C4-2B (cell line): ENCODE measurements around the gene TRPC6.

Source experiments
- H3K27ac ChIP-seq: fragments of 450-650 bp; 2 replicates; pipeline ENCODE4 v1.5.1; 2017
- ZFX ChIP-seq: fragments of 450-650 bp; IDR thresholded peaks from 2 replicates; pipeline ENCODE4 v1.6.1; 2017
- TF ChIP-seq, protein P1 (sequence below): fragments of 450-650 bp; conservative IDR thresholded peaks from 2 replicates; pipeline ENCODE4 v1.5.1; 2017; ENCODE audit warnings: mild to moderate bottlenecking

The TRPC6 gene

DNA sequence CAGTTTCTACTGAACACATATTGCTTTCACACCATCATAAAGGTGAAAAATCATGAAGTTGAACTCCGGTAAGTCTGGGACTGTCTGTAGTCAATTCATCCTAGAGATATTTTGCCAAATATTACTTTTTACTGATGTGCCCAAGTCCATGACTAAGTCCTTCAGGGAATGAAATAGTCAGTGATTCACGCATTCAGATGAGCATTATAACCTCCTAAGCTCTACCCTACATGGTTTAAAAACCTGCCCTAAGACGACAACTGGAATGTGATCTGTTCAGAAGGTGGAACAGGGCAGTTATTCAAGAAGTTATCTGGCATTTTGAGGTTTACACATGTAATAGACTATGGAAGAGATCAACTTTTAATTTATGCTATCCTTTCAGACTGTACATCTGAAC lies 125.6 kb downstream of the TRPC6 start:
- no peak overlapping the region for H3K27ac ChIP-seq
- no peak for TF ChIP-seq ZFX
- TF ChIP-seq, protein P1, sequence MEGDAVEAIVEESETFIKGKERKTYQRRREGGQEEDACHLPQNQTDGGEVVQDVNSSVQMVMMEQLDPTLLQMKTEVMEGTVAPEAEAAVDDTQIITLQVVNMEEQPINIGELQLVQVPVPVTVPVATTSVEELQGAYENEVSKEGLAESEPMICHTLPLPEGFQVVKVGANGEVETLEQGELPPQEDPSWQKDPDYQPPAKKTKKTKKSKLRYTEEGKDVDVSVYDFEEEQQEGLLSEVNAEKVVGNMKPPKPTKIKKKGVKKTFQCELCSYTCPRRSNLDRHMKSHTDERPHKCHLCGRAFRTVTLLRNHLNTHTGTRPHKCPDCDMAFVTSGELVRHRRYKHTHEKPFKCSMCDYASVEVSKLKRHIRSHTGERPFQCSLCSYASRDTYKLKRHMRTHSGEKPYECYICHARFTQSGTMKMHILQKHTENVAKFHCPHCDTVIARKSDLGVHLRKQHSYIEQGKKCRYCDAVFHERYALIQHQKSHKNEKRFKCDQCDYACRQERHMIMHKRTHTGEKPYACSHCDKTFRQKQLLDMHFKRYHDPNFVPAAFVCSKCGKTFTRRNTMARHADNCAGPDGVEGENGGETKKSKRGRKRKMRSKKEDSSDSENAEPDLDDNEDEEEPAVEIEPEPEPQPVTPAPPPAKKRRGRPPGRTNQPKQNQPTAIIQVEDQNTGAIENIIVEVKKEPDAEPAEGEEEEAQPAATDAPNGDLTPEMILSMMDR: no peak

DNA sequence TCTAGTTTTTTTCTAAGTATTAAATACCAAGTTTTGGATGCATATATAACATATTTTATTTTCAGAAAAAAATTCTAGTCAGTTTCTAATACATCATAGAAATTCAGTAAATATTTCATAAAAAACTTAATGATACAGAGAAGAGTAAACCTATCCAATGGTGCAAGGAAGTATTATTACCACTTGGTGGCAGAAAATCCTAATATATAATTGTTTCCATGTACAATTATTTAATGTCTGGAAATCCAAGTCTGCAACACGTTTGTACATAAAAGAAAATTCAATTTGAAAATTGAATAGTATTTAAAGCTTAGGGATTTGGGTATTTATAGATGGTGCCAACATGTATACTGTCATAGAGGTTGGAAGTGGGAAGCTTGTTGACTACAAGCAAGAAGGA lies 127.0 kb downstream of the TRPC6 start:
- H3K27ac ChIP-seq: no peak overlapping the region
- TF ChIP-seq, protein P1: peak; percentile 67
- TF ChIP-seq ZFX: no peak

DNA sequence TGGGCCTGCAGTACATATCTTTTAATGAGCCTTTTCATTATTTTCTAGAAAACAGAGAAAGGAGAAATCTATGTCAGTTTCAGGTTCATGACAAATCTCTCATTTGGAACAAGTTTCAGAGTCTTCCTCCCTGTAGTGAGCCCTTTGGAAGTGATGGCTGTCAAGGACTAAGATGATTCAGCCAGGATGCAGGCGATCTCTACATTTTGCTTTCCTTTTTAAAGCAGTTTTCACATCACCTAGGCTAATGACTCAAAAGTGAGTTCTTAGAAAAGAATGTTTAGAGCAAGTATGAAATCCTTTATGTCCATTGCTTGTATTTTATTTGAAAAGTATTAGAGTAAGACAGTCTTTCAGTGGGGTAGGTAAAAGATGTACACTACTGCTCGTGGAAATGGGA lies 130.1 kb downstream of the TRPC6 start:
- no peak overlapping the region for H3K27ac ChIP-seq

DNA sequence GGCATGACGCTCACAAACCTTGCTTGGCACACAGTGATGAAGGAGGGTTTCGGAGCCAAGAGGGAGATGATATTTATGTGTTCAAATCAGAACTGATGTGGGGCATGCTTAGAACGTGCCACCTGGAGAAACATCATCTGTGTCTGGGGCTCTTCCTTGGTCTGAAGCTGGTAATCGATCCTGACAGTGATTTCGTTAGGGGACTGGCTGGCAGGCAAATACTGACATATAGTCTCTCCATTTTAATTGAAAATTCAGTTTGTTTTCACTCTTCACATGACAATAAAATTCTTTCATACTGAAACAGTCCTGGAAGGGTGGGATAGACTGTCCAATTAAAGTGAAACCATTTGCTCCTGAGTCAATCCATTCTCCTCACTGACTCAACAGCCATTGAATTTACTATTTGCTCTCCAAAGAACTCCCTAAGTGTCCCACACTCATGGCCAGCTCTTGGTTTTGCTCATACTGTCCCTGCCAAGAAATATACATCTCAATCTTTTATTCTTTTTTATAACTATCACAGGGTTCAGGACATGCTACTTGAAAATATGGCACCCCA lies 134.8 kb downstream of the TRPC6 start:
- no peak for TF ChIP-seq ZFX
- TF ChIP-seq, protein P1: no peak
- H3K27ac ChIP-seq: no peak overlapping the region

More for the DNA sequence above, 130.1 kb downstream of the TRPC6 start:
- no peak for TF ChIP-seq ZFX
- TF ChIP-seq, protein P1: no peak

DNA sequence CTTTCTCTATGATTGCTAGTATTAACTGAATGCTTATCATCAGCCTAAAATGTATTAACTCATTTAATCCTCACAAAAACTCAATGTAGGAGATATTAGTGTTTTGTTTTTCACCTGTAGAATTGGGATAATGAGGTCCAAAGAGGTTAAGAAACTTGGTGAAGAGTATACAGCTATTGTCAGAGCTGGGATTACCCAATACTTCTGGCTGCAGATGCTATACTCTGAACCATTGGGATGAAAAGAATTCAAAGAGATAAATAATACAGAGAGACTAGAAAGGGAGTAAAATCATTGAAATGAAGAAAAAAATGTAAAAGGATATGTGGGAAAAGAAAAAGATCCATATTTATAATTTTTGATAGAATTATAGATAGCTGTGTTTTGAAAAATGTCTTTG lies 137.1 kb downstream of the TRPC6 start:
- no peak overlapping the region for H3K27ac ChIP-seq
- TF ChIP-seq, protein P1: no peak
- TF ChIP-seq ZFX: no peak

DNA sequence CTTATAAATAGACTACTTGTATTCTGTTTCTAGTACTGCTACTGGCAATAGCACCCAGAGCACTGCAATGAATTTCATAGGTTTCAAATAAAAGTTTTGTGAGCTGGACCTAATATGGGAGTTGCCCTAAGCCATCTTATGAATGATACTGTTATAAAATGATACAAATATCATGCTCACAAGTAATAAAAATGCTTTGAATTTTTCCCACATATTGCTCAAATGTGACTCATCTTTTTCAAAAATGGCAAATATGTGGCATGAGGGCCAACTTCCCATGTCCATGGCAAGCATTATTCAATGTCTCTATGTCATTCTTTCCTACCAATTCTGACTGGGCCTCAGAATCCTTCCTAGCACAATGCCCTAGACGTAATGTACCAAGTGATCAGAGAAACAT lies 137.6 kb downstream of the TRPC6 start:
- no peak for TF ChIP-seq ZFX
- H3K27ac ChIP-seq: no peak overlapping the region

DNA sequence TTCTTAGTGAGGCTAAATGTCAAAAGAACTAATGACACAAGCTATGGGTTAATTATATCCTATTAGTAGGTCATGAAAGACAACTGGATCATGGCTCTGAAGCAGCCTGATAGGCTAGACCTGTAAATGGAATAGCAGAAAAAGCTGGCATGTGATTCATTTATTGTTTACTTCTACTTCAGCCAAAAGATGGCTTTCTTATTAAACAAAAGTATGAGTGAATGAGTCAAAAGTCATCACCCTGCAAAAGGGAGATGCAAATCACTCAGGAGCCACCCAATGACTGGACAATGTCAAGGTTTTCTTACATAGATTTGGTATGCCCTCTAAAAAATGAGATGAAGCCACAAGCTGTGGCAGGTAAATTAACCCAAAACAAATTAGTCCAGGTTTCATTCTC lies 138.0 kb downstream of the TRPC6 start:
- no peak for TF ChIP-seq ZFX
- TF ChIP-seq, protein P1: no peak
- H3K27ac ChIP-seq: no peak overlapping the region

DNA sequence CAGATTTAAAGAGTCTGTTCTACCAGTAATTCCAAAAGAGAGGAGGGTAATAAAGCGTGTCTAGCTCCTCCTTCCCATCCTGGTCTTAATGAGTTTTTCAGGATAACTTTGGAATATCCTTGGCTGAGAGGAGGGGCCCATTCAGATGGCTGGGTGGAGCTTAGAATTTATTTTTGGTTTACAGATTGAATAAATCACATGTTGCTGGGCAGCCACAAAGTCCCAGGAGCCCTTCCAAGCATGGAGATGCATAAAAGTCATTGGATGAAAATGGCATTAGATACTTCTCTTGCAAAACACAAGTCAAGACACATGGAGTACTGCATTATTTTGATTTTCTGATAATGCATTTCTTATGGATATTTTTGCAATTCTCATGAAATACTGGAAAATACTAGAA lies 139.0 kb downstream of the TRPC6 start:
- H3K27ac ChIP-seq: no peak overlapping the region
- TF ChIP-seq, protein P1: no peak
- TF ChIP-seq ZFX: no peak
